ENCODE measurements around the gene PCDH9. TPM values are rescaled to one million over a fixed set of nuclear protein-coding genes. Genes with fewer than 3 reads are reported as not detected.

The PCDH9 gene
- total RNA-seq, 4 donors from 2014 or later: 5.7 to 12.9 (median 6.8) TPM

GRCh38 chr13:66974174-66974573, 256.0 kb downstream of the PCDH9 start:
- DNase-seq (ENCODE audit: low spot score) (no peak), ATAC-seq (ENCODE audit: low FRiP score) (no peak)
- TF ChIP-seq CTCF (IDR thresholded peaks at IDR 0.05): no peak

GRCh38 chr13:66972659-66973058, 257.5 kb downstream of the PCDH9 start:
- DNase-seq (ENCODE audit: low spot score): no peak
- no peak for TF ChIP-seq CTCF (IDR thresholded peaks at IDR 0.05)
- no peak for ATAC-seq (ENCODE audit: low FRiP score)

- DNase-seq (ENCODE audit: low spot score) (no peak), ATAC-seq (ENCODE audit: low FRiP score) (no peak)
- TF ChIP-seq CTCF (IDR thresholded peaks at IDR 0.05): no peak
Observed at GRCh38 chr13:66971004-66971403, 259.1 kb downstream of the PCDH9 start.

GRCh38 chr13:66969291-66969690, 260.8 kb downstream of the PCDH9 start:
- ATAC-seq (ENCODE audit: low FRiP score): no peak
- no peak for DNase-seq (ENCODE audit: low spot score)
- no peak for TF ChIP-seq CTCF (IDR thresholded peaks at IDR 0.05)

- DNase-seq (ENCODE audit: low spot score) (no peak), ATAC-seq (ENCODE audit: low FRiP score) (no peak)
- no peak for TF ChIP-seq CTCF (IDR thresholded peaks at IDR 0.05)
Observed at GRCh38 chr13:66967811-66968597, 262.1 kb downstream of the PCDH9 start.

GRCh38 chr13:66965181-66965580, 265.0 kb downstream of the PCDH9 start:
- no peak for DNase-seq (ENCODE audit: low spot score)

More at GRCh38 chr13:66965181-66965580, 265.0 kb downstream of the PCDH9 start:
- ATAC-seq (ENCODE audit: low FRiP score): no peak
- no peak for TF ChIP-seq CTCF (IDR thresholded peaks at IDR 0.05)

Measured in omental fat pad (tissue), 4 donors.